Measurements from ENCODE around the gene SYTL3. TPM values are rescaled to one million over a fixed set of nuclear protein-coding genes. Genes with fewer than 3 reads are reported as not detected.

The SYTL3 gene
- total RNA-seq, 1 donor: 2.2 TPM

GRCh38 chr6:158634695-158635426, 15.0 kb upstream of the SYTL3 start:
- DNase-seq (ENCODE audit: insufficient read length, low spot score, missing footprints): no peak
- no peak for TF ChIP-seq CTCF (IDR thresholded peaks at IDR 0.05; ENCODE audit: extremely low read depth, low read depth, low read length)
- peaks cover 5% of the 10 kb centered on the region for H4K20me1 ChIP-seq (ENCODE audit: insufficient read depth, low read length)
- H3K4me1 ChIP-seq (ENCODE audit: insufficient read depth, low read length): peaks cover 29% of the 10 kb centered on the region
- no peak overlapping the region for H3K4me3 ChIP-seq (ENCODE audit: insufficient read depth, low read length)
- no peaks in the 10 kb centered on the region for H3K9me3 ChIP-seq (ENCODE audit: low read depth, low read length)
- H3K4me2 ChIP-seq (ENCODE audit: insufficient read depth, low read length): no peak overlapping the region
- peak overlapping the region; percentile 19 for H3K27ac ChIP-seq (ENCODE audit: low read depth, low read length)
- no peaks in the 10 kb centered on the region for H3K27me3 ChIP-seq (ENCODE audit: insufficient read depth, low read length)
- H2AFZ ChIP-seq (ENCODE audit: low read length): no peak overlapping the region
- peaks cover 44% of the 10 kb centered on the region for H3K36me3 ChIP-seq (ENCODE audit: insufficient read depth, low read length)
- peaks cover 36% of the 10 kb centered on the region for H3K79me2 ChIP-seq (ENCODE audit: insufficient read depth, low read length)

- no peak for DNase-seq (ENCODE audit: insufficient read length, low spot score, missing footprints)
- H3K9me3 ChIP-seq (ENCODE audit: low read depth, low read length): no peaks in the 10 kb centered on the region
- no peak for TF ChIP-seq CTCF (IDR thresholded peaks at IDR 0.05; ENCODE audit: extremely low read depth, low read depth, low read length)
- no peak overlapping the region for H3K4me2 ChIP-seq (ENCODE audit: insufficient read depth, low read length)
- no peak overlapping the region for H3K27ac ChIP-seq (ENCODE audit: low read depth, low read length)
- no peak overlapping the region for H2AFZ ChIP-seq (ENCODE audit: low read length)
- peaks cover 7% of the 10 kb centered on the region for H4K20me1 ChIP-seq (ENCODE audit: insufficient read depth, low read length)
- H3K27me3 ChIP-seq (ENCODE audit: insufficient read depth, low read length): no peaks in the 10 kb centered on the region
- peaks cover 29% of the 10 kb centered on the region for H3K4me1 ChIP-seq (ENCODE audit: insufficient read depth, low read length)
- H3K4me3 ChIP-seq (ENCODE audit: insufficient read depth, low read length): no peak overlapping the region
- H3K79me2 ChIP-seq (ENCODE audit: insufficient read depth, low read length): peaks cover 43% of the 10 kb centered on the region
- H3K36me3 ChIP-seq (ENCODE audit: insufficient read depth, low read length): peaks cover 49% of the 10 kb centered on the region
These were observed 14.3 kb upstream of the SYTL3 start for GRCh38 chr6:158635427-158636073.

GRCh38 chr6:158636778-158637177, 13.1 kb upstream of the SYTL3 start:
- Histone ChIP-seq H3K36me3 (ENCODE audit: insufficient read depth, low read length) (peaks cover 52% of the 10 kb centered on the region), H3K79me2 (ENCODE audit: insufficient read depth, low read length) (peaks cover 54% of the 10 kb centered on the region)
- no peak for TF ChIP-seq CTCF (IDR thresholded peaks at IDR 0.05; ENCODE audit: extremely low read depth, low read depth, low read length)

GRCh38 chr6:158638324-158638854, 11.5 kb upstream of the SYTL3 start:
- no peak for DNase-seq (ENCODE audit: insufficient read length, low spot score, missing footprints)
- Histone ChIP-seq H4K20me1 (ENCODE audit: insufficient read depth, low read length) (peaks cover 18% of the 10 kb centered on the region), H3K9me3 (ENCODE audit: low read depth, low read length) (no peaks in the 10 kb centered on the region), H3K4me2 (ENCODE audit: insufficient read depth, low read length) (no peak overlapping the region), H3K27me3 (ENCODE audit: insufficient read depth, low read length) (no peaks in the 10 kb centered on the region), H3K79me2 (ENCODE audit: insufficient read depth, low read length) (peaks cover 59% of the 10 kb centered on the region), H3K36me3 (ENCODE audit: insufficient read depth, low read length) (peaks cover 46% of the 10 kb centered on the region), H3K27ac (ENCODE audit: low read depth, low read length) (peak overlapping the region; percentile 2), H2AFZ (ENCODE audit: low read length) (no peak overlapping the region), H3K4me3 (ENCODE audit: insufficient read depth, low read length) (no peak overlapping the region), H3K4me1 (ENCODE audit: insufficient read depth, low read length) (peaks cover 29% of the 10 kb centered on the region)
- TF ChIP-seq CTCF (IDR thresholded peaks at IDR 0.05; ENCODE audit: extremely low read depth, low read depth, low read length): no peak

More at GRCh38 chr6:158636778-158637177, 13.1 kb upstream of the SYTL3 start:
- no peak overlapping the region for H3K4me3 ChIP-seq (ENCODE audit: insufficient read depth, low read length)
- H2AFZ ChIP-seq (ENCODE audit: low read length): no peak overlapping the region
- no peaks in the 10 kb centered on the region for H3K9me3 ChIP-seq (ENCODE audit: low read depth, low read length)
- H3K4me2 ChIP-seq (ENCODE audit: insufficient read depth, low read length): no peak overlapping the region
- H3K27me3 ChIP-seq (ENCODE audit: insufficient read depth, low read length): no peaks in the 10 kb centered on the region
- H3K4me1 ChIP-seq (ENCODE audit: insufficient read depth, low read length): peaks cover 23% of the 10 kb centered on the region
- H3K27ac ChIP-seq (ENCODE audit: low read depth, low read length): no peak overlapping the region
- peaks cover 11% of the 10 kb centered on the region for H4K20me1 ChIP-seq (ENCODE audit: insufficient read depth, low read length)
- no peak for DNase-seq (ENCODE audit: insufficient read length, low spot score, missing footprints)
